Smooth muscle cell (in vitro differentiated cells): ENCODE data around the gene U2AF2. TPM values are rescaled to one million over a fixed set of nuclear protein-coding genes. Genes with fewer than 3 reads are reported as not detected.
A peak's percentile ranks its signal among the peaks of the same experiment; 100 is the strongest.

Experiments
- DNase-seq: peaks from one replicate; lab custom pipeline; 2025; ENCODE audit not compliant: unreplicated experiment; lab: John Stamatoyannopoulos, UW
- H2AFZ ChIP-seq: fragments of 200-600 bp; sonication (generic); 2 replicates; pipeline ENCODE4 v1.6.0; 2016; ENCODE audit warnings: antibody characterized with exemption, low read depth, mild to moderate bottlenecking
- H3F3A ChIP-seq: fragments of 200-600 bp; sonication (generic); 2 replicates; pipeline ENCODE4 v1.6.0; 2017; ENCODE audit warnings: antibody characterized with exemption, low read depth
- H3K27ac ChIP-seq: fragments of 200-600 bp; sonication (generic); 2 replicates; pipeline ENCODE4 v1.5.1; 2016; ENCODE audit warnings: low read depth, mild to moderate bottlenecking
- H3K27me3 ChIP-seq: fragments of 200-600 bp; sonication (generic); 2 replicates; pipeline ENCODE4 v1.6.1; 2016; ENCODE audit warnings: low read depth, mild to moderate bottlenecking
- H3K36me3 ChIP-seq: fragments of 200-600 bp; sonication (generic); 2 replicates; pipeline ENCODE4 v1.5.1; 2016; ENCODE audit warnings: low read depth
- H3K4me1 ChIP-seq: fragments of 200-600 bp; sonication (generic); 2 replicates; pipeline ENCODE4 v1.5.1; 2016; ENCODE audit warnings: low read depth
- H3K4me2 ChIP-seq: fragments of 200-600 bp; sonication (generic); 2 replicates; pipeline ENCODE4 v1.6.0; 2016; ENCODE audit warnings: mild to moderate bottlenecking
- H3K4me3 ChIP-seq: fragments of 200-600 bp; sonication (generic); 2 replicates; pipeline ENCODE4 v1.5.1; 2016; ENCODE audit warnings: mild to moderate bottlenecking
- H3K79me2 ChIP-seq: fragments of 200-600 bp; sonication (generic); 2 replicates; pipeline ENCODE4 v1.6.0; 2016; ENCODE audit warnings: low read depth, mild to moderate bottlenecking
- H3K9ac ChIP-seq: fragments of 200-600 bp; sonication (generic); 2 replicates; pipeline ENCODE4 v1.6.0; 2016; ENCODE audit warnings: low read depth
- H3K9me3 ChIP-seq: fragments of 200-600 bp; sonication (generic); replicated peaks from 2 replicates; pipeline ENCODE4 v1.5.1; 2016; ENCODE audit warnings: low read depth
- H4K20me1 ChIP-seq: fragments of 200-600 bp; sonication (generic); 2 replicates; pipeline ENCODE4 v1.6.0; 2016; ENCODE audit warnings: low read depth
- WGBS: methylation state at CpG from one replicate; pipeline ENCODE4 v1.1.7; 2016; ENCODE audit warnings: low lambda C conversion rate; 5-methylcytosine and 5-hydroxymethylcytosine counted together
- polyA plus RNA-seq: library from polyadenylated mRNA; unstranded; fragments of >200 nt; fragmentation: Nextera tagmentation; extraction: Ambion mirVana; gene quantifications from 2 replicates; pipeline ENCODE4 v1.2.1, GENCODE V29; 2016
- total RNA-seq: library from RNA; depleted of rRNA; stranded (reverse); fragments of >200 nt; gene quantifications from 2 replicates; pipeline ENCODE4 v1.2.3, GENCODE V29; 2014
- TF ChIP-seq, protein P1 (sequence below): fragments of 200-600 bp; sonication (generic); IDR thresholded peaks from 2 replicates; pipeline ENCODE4 v1.5.1; 2017; ENCODE audit warnings: borderline replicate concordance, mild to moderate bottlenecking, antibody characterized with exemption; ENCODE audit not compliant: insufficient read depth, poor library complexity, severe bottlenecking

U2AF2 gene
- total and polyA plus RNA-seq, 2 experiments from 2014 or later = 8.4 to 70.7 TPM

DNA sequence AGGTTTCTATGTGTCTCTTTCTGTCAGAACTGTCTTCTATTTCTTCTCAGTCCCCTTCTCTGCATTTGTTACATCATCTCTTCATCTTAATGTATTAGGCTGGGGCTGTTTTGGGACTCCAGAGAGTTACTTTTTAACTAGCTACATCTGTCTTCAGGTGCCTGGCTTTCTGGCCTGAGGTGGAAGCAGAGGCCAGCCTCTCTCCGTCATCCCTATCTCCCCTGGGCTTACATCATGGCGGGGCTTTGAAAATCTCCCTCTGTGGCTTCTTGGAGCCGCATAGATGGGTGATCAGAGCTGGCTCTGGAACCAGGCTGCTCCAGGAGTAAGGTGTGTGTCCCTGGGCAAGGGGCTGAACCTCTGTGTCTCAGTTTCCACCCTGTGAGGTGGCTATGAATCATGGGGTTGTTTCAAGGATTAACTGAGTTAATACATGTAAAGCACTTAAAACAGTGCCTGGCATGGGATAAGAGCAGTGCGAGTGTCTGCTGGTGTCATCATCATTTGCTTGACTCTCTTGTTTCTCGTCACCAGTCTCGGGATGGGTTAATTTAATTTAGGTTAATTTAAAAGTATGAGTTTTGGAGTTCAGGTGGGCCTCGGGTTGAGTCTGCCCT lies 22.2 kb downstream of the U2AF2 start:
- Histone ChIP-seq H3K27me3 (no peaks in the 10 kb centered on the region), H3K9me3 (no peaks in the 10 kb centered on the region), H4K20me1 (peaks cover 77% of the 10 kb centered on the region), H3K4me3 (peak overlapping the region; percentile 87), H3K79me2 (peaks cover 88% of the 10 kb centered on the region), H3K4me1 (peaks cover 5% of the 10 kb centered on the region), H2AFZ (no peak overlapping the region), H3K4me2 (peak overlapping the region; percentile 98), H3F3A (peaks cover 11% of the 10 kb centered on the region), H3K36me3 (no peaks in the 10 kb centered on the region), H3K9ac (peak overlapping the region; percentile 97), H3K27ac (peak overlapping the region; percentile 88)
- TF ChIP-seq, protein P1, sequence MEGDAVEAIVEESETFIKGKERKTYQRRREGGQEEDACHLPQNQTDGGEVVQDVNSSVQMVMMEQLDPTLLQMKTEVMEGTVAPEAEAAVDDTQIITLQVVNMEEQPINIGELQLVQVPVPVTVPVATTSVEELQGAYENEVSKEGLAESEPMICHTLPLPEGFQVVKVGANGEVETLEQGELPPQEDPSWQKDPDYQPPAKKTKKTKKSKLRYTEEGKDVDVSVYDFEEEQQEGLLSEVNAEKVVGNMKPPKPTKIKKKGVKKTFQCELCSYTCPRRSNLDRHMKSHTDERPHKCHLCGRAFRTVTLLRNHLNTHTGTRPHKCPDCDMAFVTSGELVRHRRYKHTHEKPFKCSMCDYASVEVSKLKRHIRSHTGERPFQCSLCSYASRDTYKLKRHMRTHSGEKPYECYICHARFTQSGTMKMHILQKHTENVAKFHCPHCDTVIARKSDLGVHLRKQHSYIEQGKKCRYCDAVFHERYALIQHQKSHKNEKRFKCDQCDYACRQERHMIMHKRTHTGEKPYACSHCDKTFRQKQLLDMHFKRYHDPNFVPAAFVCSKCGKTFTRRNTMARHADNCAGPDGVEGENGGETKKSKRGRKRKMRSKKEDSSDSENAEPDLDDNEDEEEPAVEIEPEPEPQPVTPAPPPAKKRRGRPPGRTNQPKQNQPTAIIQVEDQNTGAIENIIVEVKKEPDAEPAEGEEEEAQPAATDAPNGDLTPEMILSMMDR = no peak
- WGBS = 79% methylated on average over 7 of the region's 7 CpGs
- no peak for DNase-seq

GRCh38 chr19:55677572-55678028 lies 22.8 kb downstream of the U2AF2 start:
- H3K4me1 ChIP-seq = peaks cover 5% of the 10 kb centered on the region

DNA sequence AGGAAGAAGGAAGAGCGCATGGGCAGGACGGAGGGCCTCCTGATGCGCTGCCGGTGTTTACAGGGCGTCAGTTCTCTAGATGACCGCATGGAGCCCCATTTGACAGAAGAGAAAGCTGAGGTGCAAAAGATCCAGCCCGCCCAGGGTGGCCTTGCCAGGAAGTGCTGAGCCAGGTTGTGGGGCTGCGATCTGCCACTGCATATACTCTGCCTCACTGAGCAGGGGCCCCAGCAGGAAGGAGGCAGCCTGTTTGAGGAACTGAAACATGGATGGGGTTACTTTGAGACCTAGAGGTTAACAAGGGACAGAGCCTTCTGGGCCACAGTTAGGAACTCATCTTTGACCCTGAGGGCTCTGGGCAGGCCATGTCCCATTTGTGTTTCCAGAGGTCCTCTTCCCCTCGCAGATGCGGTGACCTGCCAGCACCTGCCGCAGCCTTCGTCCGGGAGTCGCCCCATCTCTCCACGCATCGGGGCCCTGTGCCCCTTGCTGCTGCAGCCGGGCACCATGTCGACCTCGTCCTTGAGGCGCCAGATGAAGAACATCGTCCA lies 23.4 kb downstream of the U2AF2 start:
- no peak overlapping the region for H3K27ac ChIP-seq
- H3F3A ChIP-seq = peaks cover 7% of the 10 kb centered on the region
- DNase-seq = no peak
- no peaks in the 10 kb centered on the region for H3K9me3 ChIP-seq
- no peak overlapping the region for H2AFZ ChIP-seq
- H3K4me2 ChIP-seq = peak overlapping the region; percentile 98
- TF ChIP-seq, protein P1 = no peak
- H3K4me3 ChIP-seq = no peak overlapping the region
- H3K27me3 ChIP-seq = no peaks in the 10 kb centered on the region
- H3K79me2 ChIP-seq = peaks cover 88% of the 10 kb centered on the region
- H3K36me3 ChIP-seq = no peaks in the 10 kb centered on the region
- no peak overlapping the region for H3K9ac ChIP-seq
- peaks cover 77% of the 10 kb centered on the region for H4K20me1 ChIP-seq
- peaks cover 5% of the 10 kb centered on the region for H3K4me1 ChIP-seq
- 98% methylated on average over 21 of the region's 21 CpGs for WGBS

More at GRCh38 chr19:55677572-55678028, 22.8 kb downstream of the U2AF2 start:
- Histone ChIP-seq H3K27ac (peak overlapping the region; percentile 88), H3K27me3 (no peaks in the 10 kb centered on the region), H3K9me3 (no peaks in the 10 kb centered on the region), H3K4me2 (peak overlapping the region; percentile 98), H3K79me2 (peaks cover 88% of the 10 kb centered on the region), H3K4me3 (no peak overlapping the region), H3K36me3 (no peaks in the 10 kb centered on the region), H4K20me1 (peaks cover 77% of the 10 kb centered on the region), H3F3A (peaks cover 11% of the 10 kb centered on the region), H3K9ac (no peak overlapping the region), H2AFZ (no peak overlapping the region)
- no peak for DNase-seq
- TF ChIP-seq, protein P1 = no peak
- 67% methylated on average over 6 of the region's 6 CpGs for WGBS
